GM18499 (cell line): ENCODE measurements around the gene MMP15.

ENCODE experiments used
- ATAC-seq: cut with Tn5 transposase; IDR thresholded peaks from one replicate; pipeline ENCODE4 v1.9.1; 2021; ENCODE audit warnings: moderate number of reproducible peaks; ENCODE audit not compliant: insufficient read depth, unreplicated experiment

MMP15 gene

GRCh38 chr16:58031016-58031800, 5.7 kb downstream of the MMP15 start:
- ATAC-seq, result no peak

DNA sequence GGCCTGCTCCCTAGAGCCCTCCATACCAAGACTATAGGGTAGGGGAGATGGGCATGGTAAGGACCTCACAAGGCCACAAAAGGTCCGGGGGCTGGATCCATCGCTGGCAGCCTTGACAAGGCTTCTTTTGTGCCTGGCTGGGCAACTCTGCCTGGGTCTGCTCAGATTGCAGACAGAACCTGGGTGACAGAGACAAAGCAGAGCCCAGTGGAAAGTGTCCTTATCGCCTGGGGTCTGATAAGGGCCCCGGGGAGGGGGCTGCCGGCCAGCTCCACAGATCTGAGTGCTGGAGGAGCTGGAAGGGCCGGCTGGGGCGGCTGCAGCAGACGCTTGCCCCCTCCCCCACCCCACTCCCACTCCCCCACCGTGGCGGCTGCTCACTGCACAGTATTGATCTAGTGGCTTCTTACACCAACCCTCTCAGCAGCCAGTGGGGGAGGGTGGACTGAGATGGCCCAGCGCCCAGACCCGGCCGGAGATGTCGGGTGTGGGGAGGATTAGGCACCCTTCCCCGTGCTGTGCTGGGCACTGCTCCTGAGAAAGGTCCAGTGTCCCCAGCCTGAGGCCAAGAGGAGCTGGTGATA, 7.2 kb downstream of the MMP15 start:
- no peak for ATAC-seq

- no peak for ATAC-seq
Observed at GRCh38 chr16:58034128-58034685, 8.7 kb downstream of the MMP15 start.

DNA sequence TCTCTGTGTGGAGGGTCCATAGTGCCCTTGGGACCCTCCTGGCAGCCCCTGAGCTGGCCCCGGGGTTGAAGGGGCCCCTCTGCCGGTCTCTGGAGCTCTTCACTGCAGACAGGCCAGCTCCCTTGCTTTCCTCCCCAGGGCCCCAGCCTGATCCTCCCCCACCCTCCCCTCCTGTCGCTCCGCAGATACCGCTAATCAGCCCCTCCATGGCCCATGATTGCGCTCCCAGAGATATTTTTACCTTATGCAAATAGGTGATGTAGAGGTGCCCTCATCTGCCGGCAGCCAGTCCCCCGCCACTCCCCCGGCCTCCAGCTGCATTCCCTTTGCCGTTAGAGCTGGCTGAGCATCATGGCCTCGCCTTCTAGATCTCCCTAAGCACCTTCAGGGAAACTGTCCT, 9.2 kb downstream of the MMP15 start:
- ATAC-seq, result no peak

DNA sequence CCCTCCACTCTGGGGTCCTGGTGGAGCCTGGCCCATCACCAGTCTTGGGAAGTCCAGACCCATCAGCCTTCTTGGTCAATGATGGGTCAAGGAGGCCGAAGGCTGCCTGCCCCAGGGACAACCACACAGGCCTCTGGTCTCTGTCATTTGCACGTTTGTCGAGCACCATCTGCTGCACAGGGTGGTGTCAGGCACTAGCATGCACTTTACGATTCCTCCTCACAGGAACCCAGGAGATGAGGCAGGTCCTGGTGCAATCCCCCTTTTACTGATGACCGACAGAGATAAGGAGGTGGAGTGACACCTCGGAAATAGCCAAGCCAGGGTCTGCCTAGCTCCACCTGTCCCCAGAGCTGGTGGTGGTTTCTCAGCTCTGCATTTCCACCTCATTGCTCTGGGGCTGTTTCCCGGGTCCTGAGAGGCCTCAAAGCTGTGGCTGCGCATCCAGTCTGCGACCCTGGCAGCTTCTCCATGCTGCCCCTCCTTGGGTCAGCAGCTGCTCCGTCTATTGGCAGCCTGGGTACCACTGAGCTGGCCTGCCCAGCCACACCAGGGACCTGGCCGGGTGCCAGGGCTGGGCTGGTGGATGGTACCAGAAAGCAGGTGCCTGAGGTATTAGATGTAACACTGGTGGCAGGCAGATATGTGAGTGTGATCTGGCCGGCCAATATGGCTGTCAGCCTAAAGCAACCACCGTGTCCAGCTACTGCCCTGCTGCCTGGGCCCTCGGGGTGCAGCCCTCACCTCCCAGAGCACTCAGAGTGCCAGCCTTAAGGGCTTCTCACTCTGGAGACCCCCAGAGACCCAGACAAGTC, 10.0 kb downstream of the MMP15 start:
- ATAC-seq, result no peak

- ATAC-seq, result no peak
Observed at GRCh38 chr16:58036943-58037342, 11.4 kb downstream of the MMP15 start.

DNA sequence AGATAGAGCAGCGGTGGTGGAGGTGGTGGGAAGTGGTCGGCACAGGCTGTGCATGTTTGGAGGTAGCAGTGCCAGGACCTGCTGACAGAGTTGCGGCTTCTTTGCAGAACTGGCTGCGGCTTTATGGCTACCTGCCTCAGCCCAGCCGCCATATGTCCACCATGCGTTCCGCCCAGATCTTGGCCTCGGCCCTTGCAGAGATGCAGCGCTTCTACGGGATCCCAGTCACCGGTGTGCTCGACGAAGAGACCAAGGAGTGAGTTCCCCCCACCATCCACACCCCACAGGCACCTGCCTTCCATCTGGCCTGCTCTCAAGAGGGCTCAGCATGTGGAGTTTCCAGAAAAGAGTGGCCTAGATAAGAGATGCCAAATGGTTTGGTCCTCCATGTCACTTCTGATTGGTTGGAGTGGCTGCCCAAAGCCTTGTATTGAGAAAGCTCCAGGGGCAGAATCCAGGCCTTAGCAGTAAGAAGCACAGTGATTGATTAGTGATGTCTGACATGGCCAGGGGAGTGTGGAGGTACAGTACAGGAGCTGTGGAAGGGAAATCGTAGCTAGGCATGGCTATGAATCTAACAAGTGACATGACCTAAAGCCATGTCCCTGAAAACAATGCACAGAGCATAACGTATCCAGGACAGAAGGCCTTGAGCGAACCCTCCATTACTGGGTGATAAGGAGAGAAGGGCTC, 12.0 kb downstream of the MMP15 start:
- no peak for ATAC-seq

- no peak for ATAC-seq
Observed at GRCh38 chr16:58038219-58038641, 12.7 kb downstream of the MMP15 start.

DNA sequence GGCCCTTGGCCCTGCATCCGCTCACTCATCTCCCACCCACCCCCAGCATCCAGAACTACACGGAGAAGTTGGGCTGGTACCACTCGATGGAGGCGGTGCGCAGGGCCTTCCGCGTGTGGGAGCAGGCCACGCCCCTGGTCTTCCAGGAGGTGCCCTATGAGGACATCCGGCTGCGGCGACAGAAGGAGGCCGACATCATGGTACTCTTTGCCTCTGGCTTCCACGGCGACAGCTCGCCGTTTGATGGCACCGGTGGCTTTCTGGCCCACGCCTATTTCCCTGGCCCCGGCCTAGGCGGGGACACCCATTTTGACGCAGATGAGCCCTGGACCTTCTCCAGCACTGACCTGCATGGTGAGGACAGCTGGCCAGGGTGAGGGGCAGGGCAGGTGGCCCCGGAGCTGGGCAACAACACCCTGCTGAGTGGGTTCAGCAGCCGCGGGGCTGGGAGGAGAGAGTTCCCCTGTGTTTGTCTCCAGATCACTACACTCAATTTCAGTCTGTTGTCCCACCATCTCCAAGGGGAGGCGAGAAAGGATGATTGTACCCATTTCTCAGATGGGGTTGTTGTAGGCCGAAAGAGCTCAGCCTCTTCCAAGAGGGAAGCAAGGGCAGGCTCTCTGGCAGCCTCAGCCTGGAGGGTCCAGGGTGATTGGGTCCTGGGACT, 14.4 kb downstream of the MMP15 start:
- no peak for ATAC-seq

DNA sequence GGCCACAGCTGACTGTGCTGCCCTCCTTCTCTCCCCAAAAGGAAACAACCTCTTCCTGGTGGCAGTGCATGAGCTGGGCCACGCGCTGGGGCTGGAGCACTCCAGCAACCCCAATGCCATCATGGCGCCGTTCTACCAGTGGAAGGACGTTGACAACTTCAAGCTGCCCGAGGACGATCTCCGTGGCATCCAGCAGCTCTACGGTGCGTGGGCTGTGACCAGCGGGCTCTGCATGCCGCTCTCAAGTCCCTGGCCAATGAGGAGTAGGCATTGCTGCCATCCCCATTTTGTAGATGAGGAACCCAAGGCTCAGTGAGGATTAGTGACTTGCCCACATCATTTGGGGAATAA, 14.9 kb downstream of the MMP15 start:
- ATAC-seq, result no peak

GRCh38 chr16:58040945-58041627, 15.5 kb downstream of the MMP15 start:
- no peak for ATAC-seq

GRCh38 chr16:58041628-58041955, 16.0 kb downstream of the MMP15 start:
- ATAC-seq, result no peak

DNA sequence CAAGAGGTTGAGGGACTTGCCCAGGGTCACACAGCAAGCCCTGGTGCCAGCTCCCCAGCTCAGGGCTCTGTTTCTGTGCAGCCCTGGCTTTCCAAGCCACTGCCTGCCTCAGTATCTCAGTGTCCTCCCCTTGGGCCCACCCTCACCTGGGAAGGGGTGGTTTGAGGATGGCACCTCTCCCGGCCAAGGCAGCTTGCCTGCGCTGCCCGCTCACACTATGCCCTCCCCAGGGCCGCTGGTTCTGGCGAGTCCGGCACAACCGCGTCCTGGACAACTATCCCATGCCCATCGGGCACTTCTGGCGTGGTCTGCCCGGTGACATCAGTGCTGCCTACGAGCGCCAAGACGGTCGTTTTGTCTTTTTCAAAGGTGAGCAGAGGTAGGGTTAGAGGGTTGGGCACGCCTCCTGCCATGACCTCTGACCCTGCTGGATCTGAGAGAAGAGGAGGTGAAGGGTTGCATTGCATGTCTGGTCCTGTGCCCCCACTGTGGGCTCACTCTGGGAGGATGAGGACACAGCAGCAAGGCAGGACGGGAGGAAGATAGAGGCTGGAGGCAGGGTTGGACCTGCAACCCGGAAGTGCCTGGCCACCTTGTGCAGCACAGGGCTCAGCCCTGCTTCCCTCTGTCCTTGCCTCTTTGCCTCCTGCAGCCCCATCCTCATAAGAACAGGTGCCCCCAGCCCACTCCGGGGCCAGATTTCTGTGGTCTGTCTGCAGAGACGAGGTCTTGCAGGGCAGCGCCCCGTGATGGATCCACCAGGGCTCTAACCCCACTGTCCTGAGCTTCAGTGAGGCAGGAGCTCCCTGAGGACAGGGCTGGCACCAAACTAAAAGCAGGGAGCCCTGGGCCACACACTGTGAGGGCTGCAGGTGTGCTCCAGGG, 16.7 kb downstream of the MMP15 start:
- no peak for ATAC-seq

GRCh38 chr16:58042886-58043515, 17.4 kb downstream of the MMP15 start:
- no peak for ATAC-seq

- ATAC-seq, result no peak
Observed at GRCh38 chr16:58043571-58044155, 18.1 kb downstream of the MMP15 start.

DNA sequence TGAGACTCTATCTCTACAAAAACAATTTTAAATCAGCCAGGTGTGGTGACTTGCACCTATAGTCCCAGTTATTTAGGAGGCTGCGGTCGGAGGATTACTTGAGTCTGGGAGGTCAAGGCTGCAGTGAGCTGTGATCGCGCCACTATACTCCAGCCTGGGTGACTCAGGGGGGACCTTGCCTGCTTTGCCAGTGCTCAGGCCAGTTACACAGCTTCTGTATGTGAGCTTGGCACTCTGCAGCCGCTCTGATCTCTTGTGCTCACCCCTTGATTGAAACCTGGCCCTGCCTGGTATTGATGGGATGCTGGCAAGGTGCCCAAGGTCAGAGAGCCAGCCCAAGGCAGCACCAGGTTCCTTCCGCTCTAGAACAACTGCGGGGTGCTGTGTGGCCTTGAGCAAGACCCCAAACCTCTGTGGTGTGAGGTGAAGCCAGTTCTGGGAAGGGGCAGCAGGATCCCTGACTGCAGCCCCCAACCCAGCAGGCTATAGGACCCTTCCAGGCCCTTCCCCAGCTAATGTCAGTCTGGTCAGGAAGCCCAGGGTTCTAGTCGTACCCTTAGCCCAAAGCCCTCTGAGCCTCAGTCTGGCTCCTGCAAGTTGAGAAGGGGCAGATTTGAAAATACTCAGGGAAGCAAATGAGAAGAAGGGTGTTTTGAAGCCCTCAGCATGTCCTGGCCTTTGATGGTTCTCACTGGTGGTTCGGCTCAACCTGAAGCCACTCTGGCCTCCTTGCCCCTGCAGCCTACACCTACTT, 18.9 kb downstream of the MMP15 start:
- no peak for ATAC-seq

DNA sequence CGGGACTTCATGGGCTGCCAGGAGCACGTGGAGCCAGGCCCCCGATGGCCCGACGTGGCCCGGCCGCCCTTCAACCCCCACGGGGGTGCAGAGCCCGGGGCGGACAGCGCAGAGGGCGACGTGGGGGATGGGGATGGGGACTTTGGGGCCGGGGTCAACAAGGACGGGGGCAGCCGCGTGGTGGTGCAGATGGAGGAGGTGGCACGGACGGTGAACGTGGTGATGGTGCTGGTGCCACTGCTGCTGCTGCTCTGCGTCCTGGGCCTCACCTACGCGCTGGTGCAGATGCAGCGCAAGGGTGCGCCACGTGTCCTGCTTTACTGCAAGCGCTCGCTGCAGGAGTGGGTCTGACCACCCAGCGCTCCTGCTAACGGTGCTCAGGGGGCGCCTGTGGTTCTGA, 19.5 kb downstream of the MMP15 start:
- no peak for ATAC-seq
